HL-60 (cell line): ENCODE measurements around the gene RAC3.

Experiments used
- DNase-seq, 2 experiments: peaks; one replicate each; pipeline ENCODE4 v3.0.0-alpha.2; 2010 to 2020; ENCODE audit warnings: low read depth in 1 of 2, low spot score in 1 of 2
- H3K27ac ChIP-seq: fragments of 250-450 bp; sonication (Bioruptor Pico); replicated peaks from 2 replicates; pipeline ENCODE4 v1.5.1; 2020; ENCODE audit warnings: mild to moderate bottlenecking, moderate library complexity
- H3K27me3 ChIP-seq: fragments of 250-450 bp; sonication (Bioruptor Pico); 2 replicates; pipeline ENCODE4 v1.5.1; 2021; ENCODE audit warnings: mild to moderate bottlenecking, moderate library complexity; ENCODE audit not compliant: insufficient read depth, poor library complexity, severe bottlenecking
- H3K4me3 ChIP-seq: replicated peaks from 2 replicates; pipeline ENCODE4 v1.5.1; 2011; ENCODE audit warnings: mild to moderate bottlenecking, control low read depth, low read length; ENCODE audit not compliant: insufficient read depth
- GABPA ChIP-seq: IDR thresholded peaks from 2 replicates; pipeline ENCODE4 v1.6.1; 2012; ENCODE audit warnings: low read depth
- POLR2AphosphoS5 ChIP-seq: IDR thresholded peaks from 2 replicates; pipeline ENCODE4 v1.6.1; 2012; ENCODE audit warnings: low read depth
- SPI1 ChIP-seq: IDR thresholded peaks from 2 replicates; pipeline ENCODE4 v1.6.1; 2012; ENCODE audit warnings: low read depth, mild to moderate bottlenecking, borderline replicate concordance
- TF ChIP-seq, protein P1 (sequence below): IDR thresholded peaks from one replicate; pipeline ENCODE4 v1.5.1; 2011; ENCODE audit warnings: low read length, control low read depth, inconsistent platforms; ENCODE audit not compliant: insufficient read depth
- TF ChIP-seq, protein P2 (sequence below): IDR thresholded peaks from 2 replicates; pipeline ENCODE4 v1.6.1; 2012; ENCODE audit warnings: low read depth; ENCODE audit not compliant: insufficient replicate concordance

RAC3 gene

DNA sequence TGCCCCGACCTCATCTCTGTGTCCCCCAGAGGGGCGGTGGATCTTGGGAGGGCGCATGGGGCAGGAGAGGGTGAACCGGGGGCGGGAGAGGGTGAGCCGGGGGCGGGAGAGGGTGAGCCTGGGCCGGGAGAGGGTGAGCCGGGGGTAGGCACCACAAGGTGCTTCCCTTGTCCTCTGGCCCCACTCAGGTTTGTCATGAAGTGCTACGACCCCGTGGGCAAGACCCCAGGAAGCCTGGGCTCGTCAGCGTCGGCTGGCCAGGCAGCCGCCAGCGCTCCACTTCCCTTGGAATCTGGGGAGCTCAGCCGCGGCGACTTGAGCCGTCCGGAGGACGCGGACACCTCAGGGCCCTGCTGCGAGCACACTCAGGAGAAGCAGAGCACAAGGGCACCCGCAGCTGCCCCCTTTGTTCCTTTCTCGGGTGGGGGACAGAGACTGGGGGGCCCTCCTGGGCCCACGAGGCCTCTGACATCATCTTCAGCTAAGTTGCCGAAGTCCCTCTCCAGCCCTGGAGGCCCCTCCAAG is 35.2 kb upstream of the RAC3 start:
- no peak for DNase-seq
- H3K4me3 ChIP-seq: no peak overlapping the region

DNA sequence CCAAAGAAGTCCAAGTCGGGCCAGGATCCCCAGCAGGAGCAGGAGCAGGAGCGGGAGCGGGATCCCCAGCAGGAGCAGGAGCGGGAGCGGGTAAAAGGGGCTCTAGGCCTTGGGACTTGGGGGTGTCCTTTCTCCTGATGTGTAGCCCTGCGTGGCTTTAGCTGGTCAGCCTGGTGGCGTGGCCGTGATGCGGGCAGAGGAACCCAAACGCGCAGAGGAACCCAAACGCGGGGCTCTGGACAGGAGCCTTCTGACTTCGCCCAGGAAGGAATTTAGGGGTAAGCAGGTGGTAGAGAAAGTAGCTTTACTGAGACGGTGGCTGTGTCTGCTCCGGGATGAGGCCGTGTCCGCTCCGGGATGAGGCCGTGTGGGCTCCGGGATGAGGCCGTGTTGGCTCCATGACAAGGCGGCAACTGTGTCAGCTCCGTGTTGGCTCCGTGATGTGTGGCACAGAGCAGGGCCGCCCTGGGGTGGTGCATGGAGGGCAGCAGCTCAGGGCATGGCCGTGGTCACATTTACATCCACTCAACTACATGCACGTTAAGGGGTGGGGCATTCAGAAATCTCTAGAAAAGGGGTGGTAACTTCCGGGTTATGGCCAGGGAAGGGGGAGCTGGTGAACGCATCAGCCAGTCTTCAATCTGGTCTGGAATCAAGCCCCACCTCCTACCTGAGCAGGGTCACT is 34.6 kb upstream of the RAC3 start:
- no peak overlapping the region for H3K4me3 ChIP-seq

More for the DNA sequence above, 35.2 kb upstream of the RAC3 start:
- TF ChIP-seq SPI1 (no peak), POLR2AphosphoS5 (no peak), GABPA (no peak)
- TF ChIP-seq, protein P1, sequence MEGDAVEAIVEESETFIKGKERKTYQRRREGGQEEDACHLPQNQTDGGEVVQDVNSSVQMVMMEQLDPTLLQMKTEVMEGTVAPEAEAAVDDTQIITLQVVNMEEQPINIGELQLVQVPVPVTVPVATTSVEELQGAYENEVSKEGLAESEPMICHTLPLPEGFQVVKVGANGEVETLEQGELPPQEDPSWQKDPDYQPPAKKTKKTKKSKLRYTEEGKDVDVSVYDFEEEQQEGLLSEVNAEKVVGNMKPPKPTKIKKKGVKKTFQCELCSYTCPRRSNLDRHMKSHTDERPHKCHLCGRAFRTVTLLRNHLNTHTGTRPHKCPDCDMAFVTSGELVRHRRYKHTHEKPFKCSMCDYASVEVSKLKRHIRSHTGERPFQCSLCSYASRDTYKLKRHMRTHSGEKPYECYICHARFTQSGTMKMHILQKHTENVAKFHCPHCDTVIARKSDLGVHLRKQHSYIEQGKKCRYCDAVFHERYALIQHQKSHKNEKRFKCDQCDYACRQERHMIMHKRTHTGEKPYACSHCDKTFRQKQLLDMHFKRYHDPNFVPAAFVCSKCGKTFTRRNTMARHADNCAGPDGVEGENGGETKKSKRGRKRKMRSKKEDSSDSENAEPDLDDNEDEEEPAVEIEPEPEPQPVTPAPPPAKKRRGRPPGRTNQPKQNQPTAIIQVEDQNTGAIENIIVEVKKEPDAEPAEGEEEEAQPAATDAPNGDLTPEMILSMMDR: no peak
- TF ChIP-seq, protein P2, sequence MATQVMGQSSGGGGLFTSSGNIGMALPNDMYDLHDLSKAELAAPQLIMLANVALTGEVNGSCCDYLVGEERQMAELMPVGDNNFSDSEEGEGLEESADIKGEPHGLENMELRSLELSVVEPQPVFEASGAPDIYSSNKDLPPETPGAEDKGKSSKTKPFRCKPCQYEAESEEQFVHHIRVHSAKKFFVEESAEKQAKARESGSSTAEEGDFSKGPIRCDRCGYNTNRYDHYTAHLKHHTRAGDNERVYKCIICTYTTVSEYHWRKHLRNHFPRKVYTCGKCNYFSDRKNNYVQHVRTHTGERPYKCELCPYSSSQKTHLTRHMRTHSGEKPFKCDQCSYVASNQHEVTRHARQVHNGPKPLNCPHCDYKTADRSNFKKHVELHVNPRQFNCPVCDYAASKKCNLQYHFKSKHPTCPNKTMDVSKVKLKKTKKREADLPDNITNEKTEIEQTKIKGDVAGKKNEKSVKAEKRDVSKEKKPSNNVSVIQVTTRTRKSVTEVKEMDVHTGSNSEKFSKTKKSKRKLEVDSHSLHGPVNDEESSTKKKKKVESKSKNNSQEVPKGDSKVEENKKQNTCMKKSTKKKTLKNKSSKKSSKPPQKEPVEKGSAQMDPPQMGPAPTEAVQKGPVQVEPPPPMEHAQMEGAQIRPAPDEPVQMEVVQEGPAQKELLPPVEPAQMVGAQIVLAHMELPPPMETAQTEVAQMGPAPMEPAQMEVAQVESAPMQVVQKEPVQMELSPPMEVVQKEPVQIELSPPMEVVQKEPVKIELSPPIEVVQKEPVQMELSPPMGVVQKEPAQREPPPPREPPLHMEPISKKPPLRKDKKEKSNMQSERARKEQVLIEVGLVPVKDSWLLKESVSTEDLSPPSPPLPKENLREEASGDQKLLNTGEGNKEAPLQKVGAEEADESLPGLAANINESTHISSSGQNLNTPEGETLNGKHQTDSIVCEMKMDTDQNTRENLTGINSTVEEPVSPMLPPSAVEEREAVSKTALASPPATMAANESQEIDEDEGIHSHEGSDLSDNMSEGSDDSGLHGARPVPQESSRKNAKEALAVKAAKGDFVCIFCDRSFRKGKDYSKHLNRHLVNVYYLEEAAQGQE: no peak
- Histone ChIP-seq H3K27ac (no peak overlapping the region), H3K27me3 (no peaks in the 10 kb centered on the region)

DNA sequence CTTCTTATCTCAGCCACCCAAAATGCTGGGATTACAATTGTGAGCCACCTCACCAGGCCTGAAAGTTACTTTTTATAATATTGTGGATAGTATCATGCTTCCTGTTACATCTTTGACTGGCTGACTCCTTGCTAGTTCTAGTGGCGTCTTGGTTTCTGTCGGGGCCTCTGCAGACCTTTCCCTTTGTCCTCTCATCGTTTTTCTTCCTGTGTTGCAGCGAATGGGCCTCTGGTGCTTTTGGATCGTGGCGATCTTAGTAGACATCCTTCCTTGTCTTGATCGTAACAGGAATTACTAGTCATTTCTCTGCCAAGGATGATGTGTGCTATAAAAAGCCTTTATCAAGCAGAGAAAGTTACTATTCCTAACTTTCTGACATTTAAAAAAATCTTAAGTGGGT is 33.3 kb upstream of the RAC3 start:
- no peaks in the 10 kb centered on the region for H3K27me3 ChIP-seq
- no peak for DNase-seq
- H3K27ac ChIP-seq: no peak overlapping the region
- H3K4me3 ChIP-seq: no peak overlapping the region
- TF ChIP-seq, protein P2: no peak
- TF ChIP-seq GABPA (no peak), POLR2AphosphoS5 (no peak), SPI1 (no peak)
- TF ChIP-seq, protein P1: no peak

More for the DNA sequence above, 34.6 kb upstream of the RAC3 start:
- Histone ChIP-seq H3K27me3 (no peaks in the 10 kb centered on the region), H3K27ac (no peak overlapping the region)
- no peak for TF ChIP-seq GABPA
- no peak for TF ChIP-seq POLR2AphosphoS5
- TF ChIP-seq, protein P2: no peak
- TF ChIP-seq, protein P1: no peak
- no peak for TF ChIP-seq SPI1
- DNase-seq: no peak
